Measurements from ENCODE around the gene TRIO. TPM values are rescaled to one million over a fixed set of nuclear protein-coding genes. Genes with fewer than 3 reads are reported as not detected.
"Not testable (repeated sequence)": the region's sequence is repeated elsewhere in the genome, so short reads cannot be mapped to it uniquely, and the experiment has no call there.

The TRIO gene
- total RNA-seq, 1 donor from 2014 or later, result 163 TPM

DNA sequence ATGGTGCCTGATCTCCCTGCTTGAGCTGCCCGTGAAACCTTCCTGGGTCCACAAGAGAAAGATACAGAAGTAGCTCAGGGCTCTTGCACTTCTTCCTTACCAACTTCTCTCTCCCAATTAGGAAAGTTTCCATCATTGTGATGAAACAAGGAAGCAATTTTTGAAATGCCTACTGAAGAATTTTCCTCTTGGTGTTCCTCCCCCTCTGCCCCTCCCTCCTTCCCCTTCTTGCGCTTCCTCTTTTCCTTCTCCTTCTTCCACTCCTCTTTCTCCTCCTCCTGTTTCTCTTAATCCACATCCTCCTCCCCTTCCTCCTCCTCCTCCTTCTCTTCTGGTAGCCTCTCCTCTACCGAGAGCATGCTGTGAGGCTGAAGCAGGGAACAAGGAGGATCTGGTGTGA, 402.2 kb downstream of the TRIO start:
- Mint-ChIP-seq H3K36me3 (ENCODE audit: insufficient read depth) (no peaks in the 10 kb centered on the region), H3K27me3 (no peaks in the 10 kb centered on the region), H3K9me3 (ENCODE audit: low read depth) (peaks cover 17% of the 10 kb centered on the region), H3K27ac (no peak overlapping the region), H3K4me3 (ENCODE audit: low read depth) (no peak overlapping the region), H3K4me1 (ENCODE audit: low read depth) (peaks cover 1% of the 10 kb centered on the region)
- DNase-seq (ENCODE audit: low spot score, unreplicated experiment), result no peak
- no peak for TF ChIP-seq CTCF (IDR thresholded peaks at IDR 0.05; ENCODE audit: unreplicated experiment)

DNA sequence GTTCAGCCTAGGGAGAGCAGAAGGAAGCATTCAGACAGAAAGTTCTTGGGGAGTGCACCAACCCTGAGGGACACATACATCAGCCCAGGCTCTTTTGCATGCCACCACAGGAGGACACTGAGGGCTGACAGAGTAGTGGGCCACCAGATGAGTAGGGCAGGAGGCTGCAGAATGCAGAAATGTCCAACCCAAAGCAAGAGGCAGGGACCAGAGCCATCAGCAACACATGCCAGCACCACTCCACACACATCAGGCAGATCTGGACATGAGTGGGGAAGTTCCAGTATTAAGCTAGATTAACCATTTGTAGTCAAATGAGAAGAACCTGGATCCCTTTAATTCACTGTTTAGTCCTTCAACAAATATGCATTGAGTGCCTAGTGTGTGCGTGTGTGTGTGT, 402.7 kb downstream of the TRIO start:
- Mint-ChIP-seq H3K27me3 (no peaks in the 10 kb centered on the region), H3K36me3 (ENCODE audit: insufficient read depth) (no peaks in the 10 kb centered on the region), H3K27ac (no peak overlapping the region), H3K9me3 (ENCODE audit: low read depth) (peaks cover 12% of the 10 kb centered on the region), H3K4me1 (ENCODE audit: low read depth) (peaks cover 1% of the 10 kb centered on the region), H3K4me3 (ENCODE audit: low read depth) (no peak overlapping the region)
- DNase-seq (ENCODE audit: low spot score, unreplicated experiment), result no peak
- no peak for TF ChIP-seq CTCF (IDR thresholded peaks at IDR 0.05; ENCODE audit: unreplicated experiment)

DNA sequence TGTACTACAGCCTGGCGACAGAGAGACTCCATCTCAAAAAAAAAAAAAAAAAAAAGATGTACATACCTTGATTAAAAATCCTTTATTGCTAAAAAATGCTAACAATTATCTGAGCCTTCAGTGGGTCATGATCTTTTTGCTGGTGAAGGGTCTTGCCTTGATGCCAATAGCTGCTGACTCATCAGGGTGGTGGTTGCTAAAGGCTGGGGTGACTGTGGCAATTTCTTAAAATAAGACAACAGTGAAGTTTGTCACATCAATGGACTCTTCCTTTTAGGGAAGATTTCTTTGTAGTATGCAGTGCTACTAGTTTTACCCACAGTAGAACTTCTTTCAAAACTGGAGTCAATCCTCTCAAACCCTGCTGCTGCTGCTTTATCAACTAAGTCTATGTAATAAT, 404.5 kb downstream of the TRIO start:
- Mint-ChIP-seq H3K27me3 (no peaks in the 10 kb centered on the region), H3K4me1 (ENCODE audit: low read depth) (no peaks in the 10 kb centered on the region), H3K27ac (no peak overlapping the region), H3K4me3 (ENCODE audit: low read depth) (no peak overlapping the region), H3K9me3 (ENCODE audit: low read depth) (no peaks in the 10 kb centered on the region), H3K36me3 (ENCODE audit: insufficient read depth) (no peaks in the 10 kb centered on the region)
- DNase-seq (ENCODE audit: low spot score, unreplicated experiment), result no peak
- TF ChIP-seq CTCF (IDR thresholded peaks at IDR 0.05; ENCODE audit: unreplicated experiment), result no peak

GRCh38 chr5:14551211-14551610, 408.1 kb downstream of the TRIO start:
- H3K9me3 Mint-ChIP-seq (ENCODE audit: low read depth), result no peaks in the 10 kb centered on the region
- H3K4me1 Mint-ChIP-seq (ENCODE audit: low read depth), result no peaks in the 10 kb centered on the region
- TF ChIP-seq CTCF (IDR thresholded peaks at IDR 0.05; ENCODE audit: unreplicated experiment), result no peak
- H3K27me3 Mint-ChIP-seq, result no peaks in the 10 kb centered on the region
- DNase-seq (ENCODE audit: low spot score, unreplicated experiment), result no peak
- no peaks in the 10 kb centered on the region for H3K36me3 Mint-ChIP-seq (ENCODE audit: insufficient read depth)
- no peak overlapping the region for H3K27ac Mint-ChIP-seq
- H3K4me3 Mint-ChIP-seq (ENCODE audit: low read depth), result no peak overlapping the region

DNA sequence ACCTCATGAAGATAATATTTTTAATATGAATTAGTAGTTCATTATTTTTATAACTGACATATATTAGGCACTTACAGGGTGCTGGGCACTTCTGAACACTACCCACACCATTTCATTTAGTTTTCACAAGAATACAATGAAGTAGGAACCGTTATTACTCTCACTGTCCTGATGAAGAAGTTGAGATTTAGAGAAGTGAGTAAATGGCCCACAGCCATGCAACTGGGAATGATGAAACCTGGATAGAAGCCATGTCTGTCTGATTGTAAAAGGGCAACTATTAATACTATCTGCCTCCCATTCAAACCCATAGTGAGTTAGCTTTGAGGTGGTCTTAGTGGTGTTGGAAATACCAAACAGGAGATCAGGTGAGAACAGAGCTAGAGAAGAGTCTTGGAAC, 408.9 kb downstream of the TRIO start:
- Mint-ChIP-seq H3K4me1 (ENCODE audit: low read depth) (no peaks in the 10 kb centered on the region), H3K4me3 (ENCODE audit: low read depth) (no peak overlapping the region), H3K9me3 (ENCODE audit: low read depth) (no peaks in the 10 kb centered on the region), H3K27me3 (no peaks in the 10 kb centered on the region), H3K27ac (no peak overlapping the region), H3K36me3 (ENCODE audit: insufficient read depth) (no peaks in the 10 kb centered on the region)
- DNase-seq (ENCODE audit: low spot score, unreplicated experiment), result no peak
- no peak for TF ChIP-seq CTCF (IDR thresholded peaks at IDR 0.05; ENCODE audit: unreplicated experiment)

- H3K27ac Mint-ChIP-seq; H3K9me3 Mint-ChIP-seq (ENCODE audit: low read depth); H3K27me3 Mint-ChIP-seq; DNase-seq (ENCODE audit: low spot score, unreplicated experiment); H3K4me1 Mint-ChIP-seq (ENCODE audit: low read depth); H3K36me3 Mint-ChIP-seq (ENCODE audit: insufficient read depth); H3K4me3 Mint-ChIP-seq (ENCODE audit: low read depth): not testable (repeated sequence)
Measured at GRCh38 chr5:14554288-14554687, 411.1 kb downstream of the TRIO start.

Measured in progenitor cell of endocrine pancreas (in vitro differentiated cells).